Erythroblast (primary cell): ENCODE results near the gene PIK3CA.

Experiments
- DNase-seq, 2 experiments: peaks; one replicate each; lab custom pipeline; 2025; lab: John Stamatoyannopoulos, UW
- GATA1 ChIP-seq: IDR thresholded peaks from 2 replicates; pipeline ENCODE4 v1.6.1; 2011; ENCODE audit warnings: low read depth, mild to moderate bottlenecking, control low read depth, low read length, moderate library complexity
- POLR2A ChIP-seq: IDR thresholded peaks from 2 replicates; pipeline ENCODE4 v1.6.1; 2011; ENCODE audit warnings: mild to moderate bottlenecking, low read length

The PIK3CA gene

DNA sequence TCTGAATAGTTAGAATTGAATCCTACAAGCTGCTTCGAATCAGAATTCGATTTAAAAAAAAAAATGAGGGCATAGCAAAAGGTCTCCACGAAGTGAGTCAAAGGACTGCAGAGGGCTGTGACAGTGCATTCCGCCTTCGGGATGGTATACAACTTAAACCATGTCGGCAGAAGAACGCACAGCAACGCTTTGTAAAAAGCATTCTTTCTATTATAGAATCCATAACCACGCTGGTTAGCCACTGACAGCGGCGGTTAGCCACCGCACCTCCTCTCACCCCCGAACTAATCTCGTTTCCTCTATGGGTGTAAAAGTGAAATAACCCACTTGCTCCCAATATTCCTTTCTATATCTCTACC lies 664 bp upstream of the PIK3CA start:
- DNase-seq: peak in 1 of 2 experiments; percentile 78
- TF ChIP-seq POLR2A: no peak
- TF ChIP-seq GATA1: no peak

DNA sequence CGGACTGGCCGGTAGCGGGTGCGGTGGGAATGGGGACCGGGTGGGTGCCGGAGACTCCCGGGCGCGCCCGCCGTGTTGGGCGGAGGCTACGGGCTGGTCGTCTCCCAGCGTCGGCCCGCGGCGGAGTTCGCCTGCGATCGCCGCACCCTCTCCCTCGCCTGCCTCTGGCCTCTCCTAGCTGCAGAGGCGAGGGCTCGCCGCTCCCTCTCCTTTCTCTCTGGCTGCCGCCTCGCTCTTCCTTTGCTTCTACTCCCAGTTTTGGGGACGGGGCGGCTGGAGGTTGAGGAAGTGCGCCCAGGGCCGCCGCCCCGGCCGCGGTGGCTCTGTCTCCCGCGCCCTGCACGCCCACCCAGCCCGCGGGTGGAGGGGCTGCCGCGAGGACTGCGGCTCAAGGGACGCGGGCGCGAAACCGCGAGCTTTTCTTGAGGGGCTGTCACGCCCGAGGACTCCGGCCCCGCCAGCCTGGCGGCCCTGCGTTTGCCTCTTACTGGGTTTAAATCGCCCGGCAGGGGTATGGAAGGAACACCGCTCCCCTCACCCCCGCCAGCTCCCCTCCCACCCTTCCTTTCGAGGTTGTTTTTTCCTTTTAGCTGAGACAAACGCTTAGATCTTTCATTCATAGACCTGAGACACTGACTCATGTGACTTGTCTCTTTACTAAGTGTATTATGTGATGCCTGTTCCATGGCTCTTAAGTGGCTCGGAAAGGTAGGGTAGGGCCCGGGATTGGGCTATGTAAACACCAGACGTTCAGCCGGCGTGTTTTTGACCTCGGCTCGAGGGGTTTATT lies 654 bp downstream of the PIK3CA start:
- peak; percentile 75 to 84 for DNase-seq
- no peak for TF ChIP-seq GATA1
- TF ChIP-seq POLR2A: peak; percentile 35

GRCh38 chr3:179149406-179149867 lies 1.3 kb downstream of the PIK3CA start:
- TF ChIP-seq GATA1: no peak
- peak; percentile 3 for TF ChIP-seq POLR2A
- DNase-seq: peak; percentile 45 to 65

DNA sequence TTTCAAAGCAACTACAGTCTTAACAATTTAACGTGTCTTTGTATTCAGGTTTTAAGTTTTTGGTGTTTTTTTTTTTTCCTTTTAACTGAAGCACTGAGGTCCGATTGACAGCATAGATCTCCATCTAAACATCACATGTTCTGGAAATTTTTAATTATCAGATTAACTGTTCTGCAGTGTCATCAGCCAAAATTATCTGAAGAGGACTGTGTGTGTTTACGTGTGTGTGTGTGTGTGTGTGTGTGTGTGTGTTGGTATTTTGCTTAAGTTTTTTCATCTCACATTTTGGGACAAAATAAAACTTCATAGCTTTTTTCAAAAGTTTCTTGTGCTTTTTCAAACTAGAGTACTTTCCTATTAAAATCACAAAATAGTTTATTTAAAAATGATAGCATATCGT lies 1.8 kb downstream of the PIK3CA start:
- no peak for TF ChIP-seq GATA1
- TF ChIP-seq POLR2A: peak; percentile 12
- peak; percentile 57 to 69 for DNase-seq

DNA sequence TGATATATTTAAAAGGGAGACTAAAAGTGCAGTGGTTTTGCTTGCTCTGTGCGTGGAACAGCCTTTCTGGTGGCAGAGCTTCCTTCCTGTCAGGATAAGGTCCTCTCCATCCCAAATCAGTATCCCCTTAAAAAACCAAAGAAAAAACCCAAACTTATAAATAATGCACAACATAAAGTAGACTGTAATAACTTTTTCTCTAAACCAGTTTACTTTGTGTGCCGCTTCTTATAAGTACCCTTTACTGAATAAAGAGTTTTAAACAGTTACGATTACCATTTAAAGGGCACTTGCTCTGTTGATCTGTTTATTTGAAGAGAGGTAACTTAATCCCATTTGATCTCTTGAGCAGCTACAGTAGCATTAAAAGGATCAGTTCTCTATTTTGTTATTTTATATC lies 2.5 kb downstream of the PIK3CA start:
- TF ChIP-seq GATA1 (no peak), POLR2A (no peak)

GRCh38 chr3:179151474-179151873 lies 3.3 kb downstream of the PIK3CA start:
- no peak for DNase-seq

More for the DNA sequence above, 2.5 kb downstream of the PIK3CA start:
- DNase-seq: peak in 1 of 2 experiments; percentile 23

GRCh38 chr3:179156170-179156569 lies 8.0 kb downstream of the PIK3CA start:
- DNase-seq: no peak
- TF ChIP-seq GATA1: no peak
- no peak for TF ChIP-seq POLR2A

More at GRCh38 chr3:179151474-179151873, 3.3 kb downstream of the PIK3CA start:
- TF ChIP-seq POLR2A: no peak
- TF ChIP-seq GATA1: no peak

GRCh38 chr3:179156775-179157174 lies 8.6 kb downstream of the PIK3CA start:
- TF ChIP-seq POLR2A (no peak), GATA1 (no peak)

GRCh38 chr3:179158336-179159039 lies 10.3 kb downstream of the PIK3CA start:
- DNase-seq: no peak
- no peak for TF ChIP-seq GATA1
- no peak for TF ChIP-seq POLR2A

More at GRCh38 chr3:179156775-179157174, 8.6 kb downstream of the PIK3CA start:
- no peak for DNase-seq

- TF ChIP-seq GATA1: no peak
- no peak for TF ChIP-seq POLR2A
- DNase-seq: no peak
These were observed 15.3 kb downstream of the PIK3CA start for GRCh38 chr3:179163503-179163902.

GRCh38 chr3:179164857-179165256 lies 16.7 kb downstream of the PIK3CA start:
- TF ChIP-seq POLR2A: no peak
- TF ChIP-seq GATA1: no peak
- no peak for DNase-seq

GRCh38 chr3:179166561-179167201 lies 18.5 kb downstream of the PIK3CA start:
- DNase-seq: no peak
- TF ChIP-seq POLR2A (no peak), GATA1 (no peak)

- DNase-seq: no peak
- TF ChIP-seq GATA1 (no peak), POLR2A (no peak)
These were observed 20.8 kb downstream of the PIK3CA start for GRCh38 chr3:179168918-179169317.
